Sigmoid colon (tissue), 4 donors: ENCODE results near the gene SMC1B.

Source experiments
- POLR2A ChIP-seq, 2 donors: fragments of 450-650 bp; IDR thresholded peaks; one replicate each; pipeline ENCODE4 v1.6.1; 2016; ENCODE audit warnings: antibody characterized with exemption in 2 of 2, mild to moderate bottlenecking in 2 of 2, moderate library complexity in 2 of 2
- POLR2AphosphoS5 ChIP-seq, 4 donors: sonication (generic); formaldehyde crosslinking; IDR thresholded peaks; one replicate each; pipeline ENCODE4 v1.6.1; 2017; ENCODE audit warnings: antibody characterized with exemption in 4 of 4
- TF ChIP-seq, protein P1 (sequence below), 4 experiments: fragments of 450-650 bp in 3 of 4; fragments of 200-600 bp in 1 of 4; IDR thresholded peaks; one replicate each; pipeline ENCODE4 v1.5.1; 2016 to 2019; ENCODE audit warnings: antibody characterized with exemption in 4 of 4, mild to moderate bottlenecking in 3 of 4, moderate library complexity in 2 of 4

DNA sequence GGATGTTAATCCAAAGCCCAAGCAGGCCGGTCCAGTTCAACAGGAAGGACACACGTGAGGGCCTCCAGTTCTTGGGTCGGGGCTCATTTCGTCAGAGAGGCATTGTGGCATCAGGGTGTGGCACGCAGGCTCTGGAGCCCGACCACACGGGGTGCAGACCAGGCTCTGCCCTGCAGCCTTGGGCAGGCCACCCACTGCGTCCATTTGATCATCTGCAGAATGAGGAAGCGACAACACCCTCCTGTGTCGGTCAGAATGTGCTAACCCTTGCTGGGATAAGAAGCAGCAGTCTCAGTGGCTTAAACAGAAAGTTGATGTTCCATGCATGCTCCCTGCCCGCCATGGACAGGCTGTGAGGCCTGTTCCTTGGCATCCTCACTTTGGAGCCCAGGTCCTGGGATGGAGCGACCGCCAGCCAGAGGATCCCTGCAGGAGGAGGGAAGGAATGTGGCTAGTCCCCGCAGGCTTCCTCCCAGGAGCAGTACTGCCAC, 10.9 kb upstream of the SMC1B start:
- TF ChIP-seq, protein P1, sequence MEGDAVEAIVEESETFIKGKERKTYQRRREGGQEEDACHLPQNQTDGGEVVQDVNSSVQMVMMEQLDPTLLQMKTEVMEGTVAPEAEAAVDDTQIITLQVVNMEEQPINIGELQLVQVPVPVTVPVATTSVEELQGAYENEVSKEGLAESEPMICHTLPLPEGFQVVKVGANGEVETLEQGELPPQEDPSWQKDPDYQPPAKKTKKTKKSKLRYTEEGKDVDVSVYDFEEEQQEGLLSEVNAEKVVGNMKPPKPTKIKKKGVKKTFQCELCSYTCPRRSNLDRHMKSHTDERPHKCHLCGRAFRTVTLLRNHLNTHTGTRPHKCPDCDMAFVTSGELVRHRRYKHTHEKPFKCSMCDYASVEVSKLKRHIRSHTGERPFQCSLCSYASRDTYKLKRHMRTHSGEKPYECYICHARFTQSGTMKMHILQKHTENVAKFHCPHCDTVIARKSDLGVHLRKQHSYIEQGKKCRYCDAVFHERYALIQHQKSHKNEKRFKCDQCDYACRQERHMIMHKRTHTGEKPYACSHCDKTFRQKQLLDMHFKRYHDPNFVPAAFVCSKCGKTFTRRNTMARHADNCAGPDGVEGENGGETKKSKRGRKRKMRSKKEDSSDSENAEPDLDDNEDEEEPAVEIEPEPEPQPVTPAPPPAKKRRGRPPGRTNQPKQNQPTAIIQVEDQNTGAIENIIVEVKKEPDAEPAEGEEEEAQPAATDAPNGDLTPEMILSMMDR (IDR thresholded peaks at IDR 0.05) = no peak
- TF ChIP-seq POLR2A (IDR thresholded peaks at IDR 0.05) (no peak), POLR2AphosphoS5 (IDR thresholded peaks at IDR 0.05) (no peak)
